ENCODE measurements around the gene KPTN.

Gene KPTN

GRCh38 chr19:47432091-47432490 lies 51.9 kb downstream of the KPTN start:
- no peak for FAIRE-seq

- no peak for FAIRE-seq
Measured at GRCh38 chr19:47430041-47430802, 53.8 kb downstream of the KPTN start.

DNA sequence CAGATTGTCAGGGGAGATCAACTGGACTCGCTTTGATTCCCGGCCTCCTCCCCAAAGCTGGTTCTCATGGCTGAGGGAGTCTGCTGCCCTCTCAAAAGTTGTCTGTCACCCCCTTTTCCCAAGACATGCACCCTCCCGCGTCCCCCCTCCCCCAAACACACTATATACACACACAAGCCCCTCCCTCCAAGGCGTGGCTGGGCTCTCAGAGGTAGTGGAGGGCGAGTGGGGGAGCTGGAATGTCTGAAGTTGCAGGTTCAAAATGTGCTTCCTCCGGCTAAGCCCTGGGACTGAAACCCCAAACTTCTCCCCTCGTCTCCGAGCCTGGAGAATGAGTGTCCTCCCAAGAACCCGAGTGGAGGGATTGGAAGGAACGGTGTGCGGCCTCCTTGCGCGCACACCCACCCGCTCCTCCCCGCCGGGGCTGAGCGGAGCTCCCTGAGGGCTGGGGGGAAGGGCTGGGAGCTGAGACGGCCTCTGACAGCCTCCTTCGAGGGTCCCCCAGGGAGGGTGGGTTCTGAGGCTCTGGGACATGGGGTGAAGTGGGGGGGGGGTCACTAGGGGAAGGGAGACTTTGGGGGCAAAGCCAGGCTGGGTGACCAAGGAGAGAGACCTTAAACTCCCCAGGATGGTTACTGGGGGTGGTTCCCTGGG lies 54.8 kb downstream of the KPTN start:
- FAIRE-seq, result no peak

DNA sequence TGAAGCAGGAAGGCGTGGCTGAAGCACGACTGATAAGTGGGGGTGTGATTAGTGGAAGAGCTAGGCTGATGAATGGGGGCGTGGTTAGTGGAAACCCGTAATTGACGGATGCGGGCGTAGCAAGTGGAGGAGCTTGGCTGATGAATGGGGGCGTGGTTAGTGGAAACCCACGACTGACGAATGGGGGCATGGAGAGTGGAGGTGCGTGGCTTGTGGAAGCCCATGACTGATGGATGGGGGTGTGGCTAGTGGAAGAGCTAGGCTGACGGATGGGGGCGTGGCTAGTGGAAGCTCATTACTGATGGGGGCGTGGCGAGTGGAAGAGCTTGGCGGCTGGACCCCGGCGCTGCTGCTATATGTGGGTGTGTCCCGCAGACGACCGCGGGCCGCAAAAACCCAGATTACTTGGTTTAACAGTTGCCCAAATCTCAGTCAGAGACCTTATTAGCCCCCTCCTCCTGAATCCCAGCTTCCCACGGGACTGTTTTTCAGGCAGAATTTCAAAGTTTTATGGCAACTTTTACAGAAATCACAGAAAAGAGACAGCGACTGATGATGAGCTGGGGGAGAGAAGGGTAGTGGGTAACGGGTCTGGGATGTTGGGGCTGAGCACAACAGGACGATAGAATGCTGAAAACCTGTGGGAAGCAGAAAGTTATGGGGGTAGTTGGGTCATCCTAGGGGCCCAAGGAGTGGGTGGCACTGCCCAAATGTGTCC lies 55.7 kb downstream of the KPTN start:
- FAIRE-seq, result peak; percentile 100

GRCh38 chr19:47427241-47428176 lies 56.5 kb downstream of the KPTN start:
- FAIRE-seq, result peak; percentile 89

Data from G401.6 (cell line).